GM18861 (cell line): ENCODE results near the gene SEC24D.

ENCODE experiments used
- ATAC-seq: cut with Tn5 transposase; IDR thresholded peaks from one replicate; pipeline ENCODE4 v1.9.1; 2021; ENCODE audit not compliant: unreplicated experiment

Gene SEC24D

GRCh38 chr4:118774989-118775388 is 60.9 kb downstream of the SEC24D start:
- no peak for ATAC-seq

- no peak for ATAC-seq
These were observed 61.6 kb downstream of the SEC24D start for GRCh38 chr4:118774321-118774720.

- ATAC-seq = no peak
These were observed 62.5 kb downstream of the SEC24D start for GRCh38 chr4:118773429-118773792.

GRCh38 chr4:118772767-118773428 is 63.0 kb downstream of the SEC24D start:
- ATAC-seq = no peak

GRCh38 chr4:118772081-118772766 is 63.7 kb downstream of the SEC24D start:
- ATAC-seq = peak; percentile 78

- no peak for ATAC-seq
These were observed 65.2 kb downstream of the SEC24D start for GRCh38 chr4:118770741-118771187.

GRCh38 chr4:118769161-118769560 is 66.8 kb downstream of the SEC24D start:
- ATAC-seq = no peak

GRCh38 chr4:118767109-118767508 is 68.8 kb downstream of the SEC24D start:
- no peak for ATAC-seq

- ATAC-seq = no peak
These were observed 70.5 kb downstream of the SEC24D start for GRCh38 chr4:118765399-118765798.

GRCh38 chr4:118762730-118763477 is 73.0 kb downstream of the SEC24D start:
- no peak for ATAC-seq

GRCh38 chr4:118762155-118762554 is 73.8 kb downstream of the SEC24D start:
- no peak for ATAC-seq

- ATAC-seq = no peak
These were observed 74.4 kb downstream of the SEC24D start for GRCh38 chr4:118761397-118762016.

GRCh38 chr4:118760493-118760892 is 75.4 kb downstream of the SEC24D start:
- ATAC-seq = peak; percentile 99

GRCh38 chr4:118760092-118760491 is 75.8 kb downstream of the SEC24D start:
- peak; percentile 29 for ATAC-seq

GRCh38 chr4:118759481-118759880 is 76.4 kb downstream of the SEC24D start:
- ATAC-seq = no peak

GRCh38 chr4:118758293-118758692 is 77.6 kb downstream of the SEC24D start:
- no peak for ATAC-seq

- ATAC-seq = no peak
These were observed 78.1 kb downstream of the SEC24D start for GRCh38 chr4:118757761-118758251.

GRCh38 chr4:118756958-118757357 is 79.0 kb downstream of the SEC24D start:
- no peak for ATAC-seq

GRCh38 chr4:118756429-118756828 is 79.5 kb downstream of the SEC24D start:
- ATAC-seq = no peak

- no peak for ATAC-seq
These were observed 80.3 kb downstream of the SEC24D start for GRCh38 chr4:118755438-118756226.

GRCh38 chr4:118754890-118755289 is 81.0 kb downstream of the SEC24D start:
- no peak for ATAC-seq
